SIG-M5 treated with dmso at 0.1 percent for 504 hours (cell line): Measurements from ENCODE around the gene AQP1.

ENCODE experiments used
- DNase-seq: peaks from one replicate; lab custom pipeline; 2025; ENCODE audit not compliant: unreplicated experiment; lab: John Stamatoyannopoulos, UW

AQP1 gene

DNA sequence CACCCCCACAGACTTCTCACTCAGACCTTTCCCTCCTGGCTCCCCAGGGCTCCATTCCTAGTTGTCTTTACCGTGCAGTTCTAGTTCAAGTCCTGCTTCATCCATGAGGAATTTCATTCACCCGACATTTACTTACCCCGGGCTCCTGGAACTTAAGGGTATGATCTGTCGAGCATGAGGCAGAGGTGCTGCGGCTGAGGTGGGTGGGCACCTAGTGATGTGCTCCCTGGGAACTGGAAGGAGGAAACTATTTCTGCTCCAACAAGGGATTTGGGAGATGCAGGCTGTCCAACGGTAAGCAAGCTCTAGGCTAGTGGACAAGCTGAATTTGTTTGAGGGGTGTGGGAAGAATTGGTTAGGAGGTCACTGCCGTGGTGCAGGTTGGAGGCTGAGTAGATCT lies 30.2 kb upstream of the AQP1 start:
- DNase-seq, result no peak

DNA sequence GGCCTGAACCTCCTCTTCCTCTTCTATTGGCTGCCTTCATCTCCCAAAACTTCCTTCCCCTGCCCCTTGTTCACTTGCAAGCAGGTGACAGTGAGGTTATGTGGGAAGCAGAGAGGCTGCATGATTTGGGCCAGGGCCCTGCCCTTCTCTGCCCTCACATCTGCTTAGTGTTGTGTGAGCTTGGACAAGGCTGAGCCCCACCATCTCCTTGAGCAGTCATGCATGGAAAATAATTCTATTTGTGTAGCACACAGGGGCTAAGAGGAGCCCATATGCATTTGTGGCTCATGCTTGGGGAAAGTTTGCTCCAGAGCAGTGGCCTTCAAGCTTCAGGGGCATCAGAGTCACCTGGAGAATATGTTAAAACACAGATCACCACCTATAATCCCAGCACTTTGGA lies 26.8 kb upstream of the AQP1 start:
- DNase-seq, result no peak

DNA sequence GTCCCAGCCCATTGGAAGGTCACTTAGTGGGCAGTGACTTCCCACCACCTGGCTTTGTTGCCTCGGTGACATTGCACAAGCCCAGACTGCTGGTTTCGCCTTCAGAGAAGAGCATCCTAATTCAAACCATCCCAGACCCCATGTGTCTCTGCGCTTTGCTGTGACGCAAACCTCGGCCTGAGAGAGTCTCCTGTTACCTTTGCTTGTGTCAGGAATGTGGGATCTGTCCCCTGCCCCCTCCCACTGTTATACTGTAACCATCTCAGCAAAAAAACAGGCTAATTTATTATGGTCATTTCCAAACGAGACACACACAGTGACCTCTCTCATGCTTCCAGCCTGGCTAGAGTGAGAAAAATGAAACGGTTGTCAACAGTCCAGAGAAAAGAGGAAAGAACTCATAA lies 25.0 kb upstream of the AQP1 start:
- DNase-seq, result no peak

DNA sequence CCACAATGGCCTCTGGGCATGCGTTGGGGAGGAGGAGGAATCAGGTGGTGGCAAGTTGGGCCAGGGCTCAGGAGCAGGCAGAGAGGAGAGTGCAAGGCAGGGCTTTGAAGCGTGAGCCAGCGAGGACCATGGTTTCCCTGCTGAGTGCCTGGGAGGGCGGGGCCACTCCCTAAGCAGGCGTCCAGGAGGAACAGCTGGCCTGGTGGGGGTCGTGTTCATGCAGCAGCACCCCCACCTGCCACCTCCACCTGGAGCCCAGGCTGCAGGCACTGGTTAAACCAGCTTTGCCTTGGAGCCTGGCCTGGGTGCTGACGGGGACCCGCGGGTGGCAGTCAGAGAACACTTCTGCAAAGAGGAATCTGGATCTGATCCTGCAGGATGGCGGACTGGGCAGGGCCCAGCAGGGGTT lies 24.2 kb upstream of the AQP1 start:
- no peak for DNase-seq

DNA sequence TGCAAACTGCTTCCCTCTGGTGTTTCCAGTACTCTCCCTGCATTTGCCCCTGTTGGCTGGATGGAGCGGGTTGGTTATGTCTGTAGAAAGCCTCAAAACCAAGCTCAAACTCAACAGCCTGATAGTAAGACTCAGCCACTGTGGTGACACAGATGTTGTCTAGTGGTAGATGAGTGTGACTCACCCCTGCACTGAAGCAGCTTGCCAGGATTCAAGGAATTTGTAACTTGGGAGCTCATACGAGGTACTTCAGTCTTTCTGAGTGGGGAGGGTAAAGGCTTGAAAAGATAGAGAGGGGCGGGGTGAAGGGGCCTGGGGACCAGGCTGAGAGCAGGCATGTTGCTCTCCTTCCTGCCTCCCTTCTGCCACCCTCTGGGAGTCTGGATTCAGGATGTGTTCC lies 22.9 kb upstream of the AQP1 start:
- no peak for DNase-seq

DNA sequence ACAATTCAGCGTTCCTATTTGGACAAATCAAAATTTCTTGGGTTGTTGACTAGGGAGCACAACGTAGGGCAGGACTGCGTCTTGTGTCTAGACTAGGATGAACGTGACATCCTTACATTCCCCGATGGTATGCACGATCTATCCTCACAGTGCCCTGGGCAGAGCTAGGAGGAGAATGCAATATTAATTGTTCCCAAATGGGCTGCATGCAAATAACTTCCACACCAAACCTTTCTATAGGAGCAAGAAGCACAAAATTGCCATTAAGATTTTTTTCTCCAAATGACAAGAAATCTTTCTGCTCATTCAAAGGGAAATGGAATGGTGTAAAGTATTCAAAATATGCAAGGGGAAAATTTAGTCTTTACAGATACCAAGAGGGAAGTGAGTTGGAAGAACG lies 21.4 kb upstream of the AQP1 start:
- DNase-seq, result no peak

DNA sequence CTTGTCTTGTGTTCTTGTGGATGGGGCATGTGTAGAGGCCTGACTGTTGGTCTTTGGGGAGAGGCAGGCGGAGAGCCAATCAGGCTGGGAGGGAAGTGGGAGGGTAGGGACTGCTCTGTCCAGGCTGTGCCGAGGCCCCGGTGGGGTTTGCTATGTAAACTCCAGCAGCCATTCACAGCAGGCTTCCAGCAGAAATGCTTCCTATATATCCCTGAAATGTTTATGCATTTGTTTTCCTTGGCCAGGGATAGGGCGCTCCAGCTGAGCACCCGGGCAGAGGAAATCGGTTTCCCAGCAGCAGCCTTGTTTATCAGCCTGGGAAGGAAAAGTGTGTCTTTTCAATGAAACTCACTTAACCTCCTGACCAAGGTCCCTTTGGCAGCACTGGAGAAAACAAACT lies 18.3 kb upstream of the AQP1 start:
- no peak for DNase-seq

DNA sequence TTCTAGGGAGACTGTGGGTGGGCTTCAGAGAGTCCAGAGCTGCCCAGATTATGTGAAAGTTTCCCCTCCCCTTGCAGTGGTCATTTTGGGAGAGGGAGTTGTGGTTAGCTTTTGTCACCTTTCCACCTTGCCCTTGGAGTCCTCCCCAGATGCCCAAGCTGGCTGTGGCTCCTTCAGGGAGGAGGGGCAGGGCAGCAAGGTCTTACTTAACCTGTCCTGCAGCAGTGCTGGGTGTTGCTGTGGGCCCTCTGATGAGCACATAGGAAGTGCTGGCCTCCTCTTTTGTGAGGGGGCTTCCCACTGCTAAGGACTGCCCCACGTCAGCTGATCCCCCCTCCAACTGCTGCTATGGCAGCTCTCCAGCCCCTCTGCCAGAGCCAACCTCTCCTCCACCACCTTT lies 17.6 kb upstream of the AQP1 start:
- no peak for DNase-seq

DNA sequence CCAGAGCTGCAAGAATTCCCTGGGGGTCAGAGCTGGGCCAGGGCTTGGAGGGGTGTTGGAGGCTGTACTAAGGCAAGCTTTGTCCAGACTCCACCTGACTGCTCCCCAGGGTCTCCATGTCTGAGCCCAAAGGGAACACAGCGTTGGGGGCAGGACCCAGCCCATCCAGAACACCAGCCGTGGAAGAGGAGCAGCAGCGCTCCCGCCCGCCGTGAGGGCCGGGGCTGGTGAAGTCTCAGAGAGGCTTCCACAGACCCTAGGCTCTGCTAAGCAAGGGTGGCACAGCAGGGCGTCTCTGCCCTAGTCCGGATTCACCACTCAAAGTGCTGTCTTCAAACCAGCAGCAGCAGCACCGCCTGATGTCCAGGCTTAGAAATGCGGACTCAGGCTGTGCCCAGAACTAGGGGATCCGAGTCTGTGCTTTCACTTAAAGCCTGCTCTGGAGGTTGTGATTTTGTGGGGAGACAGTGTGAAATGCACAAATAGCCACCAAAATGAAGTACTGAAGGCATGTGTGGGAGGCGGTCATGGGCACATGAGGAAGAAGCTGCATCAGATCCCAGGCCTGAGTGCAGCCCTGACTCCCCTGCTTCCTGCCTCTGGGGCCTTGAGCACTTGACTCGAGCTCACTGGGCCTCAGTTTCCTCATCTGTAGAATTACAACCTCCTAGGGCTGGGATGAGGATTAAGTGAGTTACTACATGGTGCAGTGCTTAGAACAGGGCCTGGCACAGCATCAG lies 16.6 kb upstream of the AQP1 start:
- DNase-seq, result no peak

DNA sequence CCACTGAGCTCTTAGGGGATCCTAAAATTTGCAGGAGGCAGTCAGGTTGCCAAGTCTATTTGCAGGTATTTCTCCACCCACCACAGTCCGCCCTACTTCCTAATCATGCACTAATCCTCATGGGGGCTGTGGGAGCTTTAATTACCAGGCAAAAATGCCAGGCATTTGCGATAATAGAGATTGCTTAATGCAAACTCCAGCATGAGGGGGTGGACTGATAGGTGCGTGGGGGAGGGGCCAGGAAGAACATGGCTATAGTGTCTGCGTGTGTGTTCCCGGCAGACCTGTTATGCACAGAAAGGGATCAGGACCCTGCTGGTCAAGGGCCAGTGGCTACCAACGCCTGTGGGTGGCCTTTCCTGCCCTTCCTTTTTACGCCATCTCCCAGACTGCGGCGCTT lies 15.6 kb upstream of the AQP1 start:
- no peak for DNase-seq

DNA sequence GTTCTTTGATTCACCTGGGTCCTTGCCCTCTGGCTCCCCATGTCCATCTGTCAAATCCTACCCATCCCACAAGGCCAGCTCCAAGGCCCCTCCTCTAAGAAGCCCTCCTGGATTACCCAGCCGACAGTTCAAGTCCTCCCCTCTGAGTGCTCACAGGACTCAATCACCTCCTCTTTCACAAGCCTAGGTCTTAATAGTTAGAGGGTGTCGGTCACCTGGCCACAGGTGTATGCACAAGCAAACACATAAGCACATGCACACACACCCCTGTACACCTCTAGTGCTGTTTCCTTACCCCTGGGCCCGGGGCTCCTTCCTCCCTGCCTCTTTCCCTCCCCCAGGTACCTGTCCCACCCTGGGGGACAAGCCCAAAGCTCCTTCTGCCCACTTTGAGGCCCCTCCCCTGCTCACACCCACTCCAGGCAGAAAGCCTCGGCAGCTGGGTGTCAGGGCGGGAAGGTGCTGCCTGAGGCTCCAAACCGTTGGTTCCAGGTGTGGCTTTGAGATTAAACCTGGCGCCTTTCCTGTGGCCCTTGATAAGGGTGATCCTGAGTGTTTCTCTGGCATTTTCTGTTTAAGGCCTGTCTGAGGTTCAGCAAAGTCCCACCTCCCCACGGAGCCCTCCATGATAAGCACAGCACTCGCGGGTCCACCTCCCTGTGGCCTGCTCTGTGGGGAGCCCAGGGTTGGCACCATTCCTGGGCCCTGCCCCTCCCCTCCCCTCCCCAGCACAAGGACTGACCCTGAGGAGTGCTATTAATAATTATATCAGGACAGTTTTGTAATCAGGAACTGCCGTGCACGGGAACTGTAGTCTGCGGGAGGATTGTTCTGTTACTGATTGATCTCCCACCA lies 14.6 kb upstream of the AQP1 start:
- DNase-seq, result no peak

DNA sequence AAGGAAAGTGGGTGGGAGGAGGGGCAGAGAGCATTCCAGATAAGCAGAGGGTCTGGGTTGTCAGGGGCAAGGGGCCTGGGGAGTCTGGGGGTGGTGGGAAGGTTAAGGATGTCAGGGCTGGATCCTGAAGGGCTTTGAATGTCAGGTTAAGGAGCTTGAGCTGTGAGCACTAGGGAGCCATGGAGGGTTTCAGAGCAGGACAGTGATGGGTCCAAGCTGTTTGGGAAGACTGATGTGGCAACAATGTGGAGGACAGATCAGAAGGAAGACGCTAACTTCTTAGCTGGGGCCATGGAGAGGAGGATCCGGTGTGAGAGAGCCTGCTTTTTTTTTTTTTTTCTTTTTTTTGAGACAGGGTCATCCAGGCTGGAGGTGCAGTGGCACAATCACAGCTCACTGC lies 13.9 kb upstream of the AQP1 start:
- DNase-seq, result no peak

DNA sequence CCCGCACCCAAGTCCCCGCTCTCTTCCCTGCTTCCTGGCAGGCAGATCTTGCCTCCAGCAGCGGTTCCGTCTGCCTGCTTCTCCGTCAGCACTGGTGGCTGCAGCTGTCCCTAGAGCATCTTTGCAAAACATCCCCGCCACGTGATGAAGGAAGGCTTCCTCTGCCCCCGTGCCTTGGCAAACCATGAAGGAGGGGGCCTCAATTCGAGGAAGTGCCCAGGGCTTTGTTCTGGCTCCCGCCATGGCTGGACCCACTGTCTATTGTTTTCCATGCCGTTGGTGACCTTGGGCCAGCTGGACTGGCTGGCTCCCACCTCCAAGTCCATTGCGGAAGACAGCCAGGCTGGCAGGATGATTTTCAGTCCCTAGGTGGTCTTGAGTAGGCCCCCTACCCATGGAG lies 13.2 kb upstream of the AQP1 start:
- no peak for DNase-seq

DNA sequence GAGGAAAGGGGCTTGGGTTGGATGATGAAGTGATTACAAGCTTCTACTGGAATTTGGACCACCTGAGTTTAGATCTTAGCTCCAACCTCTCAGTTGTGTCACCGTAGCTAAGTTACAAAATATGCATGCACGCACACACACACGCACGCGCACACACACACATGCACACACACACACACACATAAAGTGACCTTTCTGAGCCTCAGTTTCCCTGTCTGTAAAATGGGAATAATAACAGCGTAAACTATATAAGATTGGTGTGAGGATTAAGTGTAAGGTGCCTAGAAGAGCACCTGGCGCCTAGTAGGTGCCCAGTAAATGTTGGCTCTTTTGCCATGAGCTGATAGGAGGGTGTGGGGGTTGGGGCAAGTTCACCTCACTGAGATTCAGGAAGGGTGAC lies 12.6 kb upstream of the AQP1 start:
- DNase-seq, result no peak

DNA sequence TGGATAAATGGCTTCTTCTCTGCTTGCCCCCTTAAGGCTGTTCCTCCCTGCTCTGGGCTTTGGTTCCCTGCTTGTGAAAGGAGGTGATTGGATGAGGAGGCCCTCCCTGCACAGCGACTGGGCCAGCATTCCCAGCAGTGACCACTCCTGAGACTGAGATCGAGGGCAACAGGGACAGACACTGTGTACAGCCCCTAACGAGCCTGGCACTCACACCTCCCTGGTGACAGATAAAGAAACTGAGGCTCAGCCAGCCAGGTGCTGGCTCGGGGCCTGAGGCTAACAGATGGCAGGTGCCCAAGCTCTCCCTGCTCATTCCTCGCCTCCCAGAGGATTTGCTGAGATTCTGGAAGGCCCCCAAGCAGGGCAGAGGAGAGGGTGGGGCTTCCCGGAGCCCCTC lies 12.0 kb upstream of the AQP1 start:
- DNase-seq, result no peak

DNA sequence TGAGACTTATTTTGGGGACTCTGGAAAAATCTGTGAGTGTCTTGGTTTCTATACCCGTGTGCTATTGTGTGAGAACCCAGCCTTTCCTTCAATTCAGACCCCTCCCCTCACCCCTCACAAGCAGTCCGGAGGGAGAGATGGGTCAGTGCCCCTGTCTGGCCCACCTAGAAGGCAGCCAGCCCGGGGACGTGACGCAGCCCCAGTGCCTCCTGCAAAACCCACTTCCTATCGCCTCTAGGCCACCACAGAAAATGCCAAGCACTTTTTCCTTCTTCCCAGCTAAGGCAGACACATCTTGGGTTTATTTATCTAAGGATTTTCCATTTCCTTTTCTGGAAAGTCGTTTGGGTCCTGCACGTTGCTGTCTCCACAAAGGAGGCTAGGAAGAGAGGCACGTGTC lies 11.6 kb upstream of the AQP1 start:
- DNase-seq, result no peak

DNA sequence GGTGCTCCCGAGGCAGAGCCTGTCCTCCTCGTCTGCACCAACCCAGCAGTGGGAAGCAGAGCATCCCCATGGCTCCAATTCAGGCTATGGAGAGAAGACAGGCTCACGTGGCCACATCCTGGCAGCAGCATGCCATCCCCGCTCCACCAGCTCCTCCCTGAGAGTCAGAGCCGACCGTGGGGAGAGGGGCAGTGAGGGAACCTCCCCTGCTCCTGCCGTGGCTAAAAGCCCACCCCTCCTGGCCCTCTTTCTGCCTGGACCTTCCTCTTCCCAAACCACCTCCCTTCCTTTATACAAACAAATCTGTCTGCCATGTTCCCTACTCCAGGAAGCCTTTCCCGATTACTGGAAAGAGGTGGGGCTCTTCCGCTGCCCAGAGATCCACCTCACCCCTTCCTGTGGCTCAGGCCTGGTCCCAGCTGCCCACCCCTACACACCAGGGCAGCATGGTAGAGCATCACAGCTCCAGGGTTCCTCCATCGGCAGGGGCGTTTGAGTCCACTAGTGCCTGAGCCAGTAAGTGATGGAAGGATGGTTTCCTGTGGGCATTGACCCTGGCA lies 10.8 kb upstream of the AQP1 start:
- no peak for DNase-seq

DNA sequence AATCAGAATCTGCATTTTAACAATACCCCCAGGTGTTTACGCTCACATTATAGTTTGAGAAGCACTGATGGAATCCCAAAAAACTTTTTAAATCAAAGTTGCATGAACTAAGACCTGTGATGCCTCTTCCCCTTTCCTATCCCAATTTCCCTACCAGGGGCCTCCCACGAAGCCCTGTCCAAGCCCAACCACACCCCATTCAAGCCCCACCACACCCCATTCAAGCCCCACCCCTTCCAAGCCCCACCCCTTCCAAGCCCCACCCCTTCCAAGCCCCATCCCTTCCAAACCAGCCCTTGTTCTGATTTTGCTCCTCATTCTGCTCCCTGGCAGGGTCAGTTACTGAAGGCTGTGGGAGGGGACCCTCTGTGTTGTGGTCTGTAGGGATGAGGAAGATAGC lies 9.8 kb upstream of the AQP1 start:
- DNase-seq, result no peak

DNA sequence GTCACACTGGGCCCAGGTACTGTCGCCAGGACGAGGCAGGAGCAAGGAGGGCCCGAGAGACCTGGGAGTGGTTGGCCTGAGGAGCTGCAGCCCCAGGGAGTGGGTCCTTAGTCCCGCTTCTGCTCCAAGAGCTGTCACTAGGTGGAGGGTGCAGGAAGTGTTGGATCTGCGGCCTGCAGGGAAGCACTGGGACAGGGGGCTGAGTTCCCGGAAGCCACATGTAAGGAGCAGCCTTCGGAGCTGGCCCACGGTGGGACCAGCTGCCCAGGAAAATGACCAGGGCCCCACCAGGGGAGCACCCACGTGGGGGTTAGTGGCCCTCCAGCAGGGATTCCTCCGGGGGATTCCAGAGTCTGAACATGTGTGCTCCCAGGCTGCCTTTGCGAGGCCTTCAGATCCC lies 9.2 kb upstream of the AQP1 start:
- DNase-seq, result no peak

DNA sequence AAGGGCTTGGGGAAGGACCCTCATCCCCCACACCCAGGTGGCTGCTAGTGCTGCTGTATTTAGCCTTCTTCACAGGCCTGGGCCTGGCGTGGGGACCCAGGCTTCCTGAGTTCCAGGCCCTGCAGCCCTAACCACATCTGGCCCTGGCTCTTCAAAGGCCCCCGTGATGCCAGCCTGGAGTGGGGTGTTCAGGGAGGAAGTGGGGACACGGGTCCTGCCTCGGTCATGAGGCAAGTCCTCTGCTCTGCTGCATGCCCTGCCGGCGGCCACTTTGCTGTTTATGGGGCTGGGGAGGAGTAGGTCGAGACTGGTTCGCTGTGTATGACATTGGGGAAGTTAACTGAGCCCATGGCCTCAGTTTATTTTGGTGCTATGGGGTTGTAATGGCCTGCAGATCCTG lies 8.5 kb upstream of the AQP1 start:
- DNase-seq, result no peak

DNA sequence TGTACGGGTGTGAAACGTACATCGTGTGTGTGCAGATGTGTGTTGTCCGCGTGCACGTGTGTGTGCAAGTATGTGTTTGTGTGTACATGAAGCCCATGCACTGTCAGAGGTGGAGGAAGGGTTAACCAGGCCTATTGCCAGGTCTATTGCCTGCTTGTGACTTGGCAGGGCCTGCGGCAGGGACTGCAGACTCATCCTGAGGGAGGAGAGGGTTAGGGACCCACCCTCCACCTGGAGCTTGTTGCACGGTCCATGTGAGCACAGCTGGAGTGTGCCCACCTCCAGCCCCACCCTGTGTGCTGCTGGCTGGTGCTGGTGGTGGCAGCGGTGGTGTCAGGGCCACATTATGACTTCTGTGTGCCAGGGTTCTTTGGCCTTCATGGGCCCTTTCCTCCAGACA lies 7.1 kb upstream of the AQP1 start:
- DNase-seq, result no peak
